VCaP (cell line): Measurements from ENCODE around the gene SBNO1.

Experiments used
- H3K27ac ChIP-seq: fragments of 450-650 bp; 2 replicates; pipeline ENCODE4 v1.5.1; 2017
- TF ChIP-seq, protein P1 (sequence below): fragments of 450-650 bp; conservative IDR thresholded peaks from 2 replicates; pipeline ENCODE4 v1.5.1; 2017; ENCODE audit warnings: mild to moderate bottlenecking, moderate library complexity

SBNO1 gene

DNA sequence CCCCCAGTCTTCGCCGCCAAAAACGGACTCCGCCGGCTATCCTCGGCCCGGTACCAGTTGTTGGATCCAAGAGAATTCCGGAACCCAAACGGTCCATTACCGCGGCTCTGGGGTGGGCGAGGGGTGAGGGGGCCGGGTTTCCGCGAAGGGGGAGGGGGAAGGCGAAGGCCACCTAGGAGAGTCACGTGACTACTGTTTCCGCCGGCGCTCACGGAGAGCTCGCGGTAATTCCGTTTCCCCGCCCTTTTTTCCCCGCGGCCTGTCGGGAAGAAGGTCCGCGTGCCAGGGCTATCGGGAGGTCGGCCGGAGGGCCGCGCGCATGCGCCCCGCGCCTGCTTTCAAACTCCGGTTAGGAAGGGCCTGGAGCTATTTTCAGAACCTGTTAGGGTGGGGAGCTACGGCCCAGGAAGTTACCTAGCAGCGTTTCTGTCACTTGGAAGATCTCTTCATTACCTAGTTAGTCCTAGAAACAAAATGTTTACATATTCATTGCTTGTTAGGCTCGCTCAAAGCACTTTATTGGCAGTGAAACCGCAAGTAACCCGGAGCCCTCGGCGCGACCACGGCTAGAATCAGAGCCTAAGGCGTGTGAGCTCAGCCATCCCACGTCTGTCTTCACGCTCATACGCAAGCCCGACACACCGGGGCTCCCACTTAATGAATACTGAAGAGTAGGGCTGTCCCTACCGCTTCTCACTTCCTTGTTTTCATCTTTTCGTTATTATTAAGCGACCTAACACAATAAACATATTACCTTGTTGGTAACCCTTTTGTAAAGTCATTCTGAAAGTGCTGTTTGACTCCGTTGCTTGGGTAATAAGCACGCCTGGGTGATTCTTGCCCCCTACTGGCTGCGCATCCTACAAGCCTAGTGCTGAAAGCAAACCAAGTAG lies 624 bp upstream of the SBNO1 start:
- TF ChIP-seq, protein P1, sequence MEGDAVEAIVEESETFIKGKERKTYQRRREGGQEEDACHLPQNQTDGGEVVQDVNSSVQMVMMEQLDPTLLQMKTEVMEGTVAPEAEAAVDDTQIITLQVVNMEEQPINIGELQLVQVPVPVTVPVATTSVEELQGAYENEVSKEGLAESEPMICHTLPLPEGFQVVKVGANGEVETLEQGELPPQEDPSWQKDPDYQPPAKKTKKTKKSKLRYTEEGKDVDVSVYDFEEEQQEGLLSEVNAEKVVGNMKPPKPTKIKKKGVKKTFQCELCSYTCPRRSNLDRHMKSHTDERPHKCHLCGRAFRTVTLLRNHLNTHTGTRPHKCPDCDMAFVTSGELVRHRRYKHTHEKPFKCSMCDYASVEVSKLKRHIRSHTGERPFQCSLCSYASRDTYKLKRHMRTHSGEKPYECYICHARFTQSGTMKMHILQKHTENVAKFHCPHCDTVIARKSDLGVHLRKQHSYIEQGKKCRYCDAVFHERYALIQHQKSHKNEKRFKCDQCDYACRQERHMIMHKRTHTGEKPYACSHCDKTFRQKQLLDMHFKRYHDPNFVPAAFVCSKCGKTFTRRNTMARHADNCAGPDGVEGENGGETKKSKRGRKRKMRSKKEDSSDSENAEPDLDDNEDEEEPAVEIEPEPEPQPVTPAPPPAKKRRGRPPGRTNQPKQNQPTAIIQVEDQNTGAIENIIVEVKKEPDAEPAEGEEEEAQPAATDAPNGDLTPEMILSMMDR = peak; percentile 89

DNA sequence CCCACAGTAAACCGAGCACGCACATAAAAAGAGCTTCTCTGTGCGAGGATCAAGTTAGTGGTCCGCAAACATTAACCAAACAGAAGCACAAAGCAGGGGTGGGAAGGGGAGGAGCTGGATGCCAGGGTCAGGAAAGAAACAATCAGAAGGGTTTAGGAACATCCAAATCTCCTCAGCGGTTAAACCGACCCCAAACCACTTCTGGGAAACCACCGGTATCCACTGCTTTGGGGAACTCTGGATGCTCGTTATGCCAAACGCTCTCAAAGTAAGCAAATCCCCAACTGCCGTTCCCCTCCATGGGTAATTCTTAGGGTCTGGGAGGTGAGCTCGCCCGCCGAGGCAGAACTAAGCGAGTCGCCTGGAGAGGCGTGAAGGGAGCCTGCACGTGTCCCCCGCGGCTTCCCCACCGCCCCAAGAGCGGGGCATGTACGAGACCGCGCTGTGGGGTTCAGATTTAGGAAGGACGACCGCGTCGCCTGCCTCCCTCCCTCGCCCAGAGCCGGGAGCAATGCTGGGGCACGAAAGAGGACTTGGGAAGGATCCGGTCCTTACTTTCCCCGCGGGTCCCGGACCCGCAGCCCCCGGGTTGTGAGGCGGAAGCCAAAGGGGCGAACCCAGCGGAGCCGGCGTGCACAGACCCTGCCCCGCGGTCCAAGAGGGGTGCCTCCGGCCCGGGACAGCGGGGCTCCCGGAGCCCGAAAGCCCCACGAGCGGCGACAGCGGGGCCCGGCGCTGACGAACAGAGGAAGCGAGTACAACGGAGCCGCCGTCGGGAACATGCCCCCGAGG lies 711 bp downstream of the SBNO1 start:
- H3K27ac ChIP-seq = peak overlapping the region; percentile 93
- TF ChIP-seq, protein P1 = no peak

More for the DNA sequence above, 624 bp upstream of the SBNO1 start:
- peak overlapping the region; percentile 93 for H3K27ac ChIP-seq

DNA sequence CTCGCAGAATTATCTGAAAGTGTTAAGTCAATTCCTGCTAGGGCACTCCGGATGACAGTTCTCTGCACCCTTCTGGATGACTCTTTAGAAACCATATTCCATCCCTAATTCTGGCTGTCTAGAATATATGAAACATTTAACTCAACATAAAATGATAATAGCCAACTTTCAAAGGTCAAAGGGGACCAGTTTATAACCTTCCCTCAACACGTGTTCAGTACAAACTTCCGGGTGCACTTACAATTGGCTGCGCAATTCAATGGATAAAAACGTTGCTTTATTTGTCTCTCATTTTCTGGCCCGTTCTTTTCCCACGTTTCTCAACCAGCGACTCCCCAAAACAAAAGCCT lies 1.3 kb downstream of the SBNO1 start:
- H3K27ac ChIP-seq = peak overlapping the region; percentile 93

DNA sequence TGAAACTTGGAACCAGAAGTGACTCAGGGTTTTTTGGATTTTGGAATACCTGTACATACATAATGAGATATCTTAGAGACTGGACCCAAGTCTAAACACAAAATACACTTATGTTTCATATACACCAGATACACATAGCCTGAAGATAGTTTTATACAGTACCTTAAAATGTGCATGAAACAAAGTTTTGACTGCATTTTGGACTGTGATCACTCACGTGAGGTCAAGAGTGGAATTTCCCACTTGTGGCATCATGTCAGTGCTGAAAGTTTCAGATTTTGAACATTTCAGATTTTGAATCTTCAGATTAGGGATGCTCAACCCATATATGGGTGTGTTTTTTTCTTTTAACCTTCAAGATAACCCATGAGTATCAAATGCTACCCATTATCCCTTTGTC lies 6.6 kb downstream of the SBNO1 start:
- H3K27ac ChIP-seq = no peak overlapping the region
- TF ChIP-seq, protein P1 = no peak

More for the DNA sequence above, 1.3 kb downstream of the SBNO1 start:
- TF ChIP-seq, protein P1 = no peak

- H3K27ac ChIP-seq = no peak overlapping the region
- TF ChIP-seq, protein P1 = no peak
Observed at GRCh38 chr12:123356159-123356670, 8.4 kb downstream of the SBNO1 start.

GRCh38 chr12:123354600-123354999 lies 10.0 kb downstream of the SBNO1 start:
- TF ChIP-seq, protein P1 = no peak
- H3K27ac ChIP-seq = no peak overlapping the region

- no peak overlapping the region for H3K27ac ChIP-seq
- TF ChIP-seq, protein P1 = no peak
Observed at GRCh38 chr12:123351349-123351748, 13.3 kb downstream of the SBNO1 start.
